ENCODE measurements around the gene FRMPD1. TPM values are rescaled to one million over a fixed set of nuclear protein-coding genes. Genes with fewer than 3 reads are reported as not detected.
"Not testable (repeated sequence)": the region's sequence is repeated elsewhere in the genome, so short reads cannot be mapped to it uniquely, and the experiment has no call there.

The FRMPD1 gene
- total RNA-seq, 2 donors from 2014 or later: 0.21 to 0.77 TPM

DNA sequence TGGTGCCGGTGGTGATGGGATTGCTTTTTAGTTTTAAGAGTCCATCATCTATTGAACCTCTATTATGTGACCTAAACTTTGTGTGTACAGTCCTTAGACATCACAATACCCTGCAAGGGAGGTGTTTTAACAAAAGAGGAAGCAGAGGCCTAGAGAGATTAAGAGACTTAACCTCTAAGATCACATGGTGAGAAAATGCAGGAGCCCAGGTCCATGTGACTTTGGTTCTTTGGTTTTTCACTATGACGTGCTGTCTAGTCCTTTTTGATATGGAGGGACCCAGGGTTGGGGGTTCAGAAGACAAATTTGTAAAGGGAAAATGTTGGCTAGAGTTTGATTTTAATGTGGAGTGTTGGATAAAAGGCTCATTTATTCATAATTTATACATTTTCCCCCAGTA lies 68.8 kb downstream of the FRMPD1 start:
- intact Hi-C loops (cut with DNase I): no loop called here
- no peak for DNase-seq
- ATAC-seq: no peak

DNA sequence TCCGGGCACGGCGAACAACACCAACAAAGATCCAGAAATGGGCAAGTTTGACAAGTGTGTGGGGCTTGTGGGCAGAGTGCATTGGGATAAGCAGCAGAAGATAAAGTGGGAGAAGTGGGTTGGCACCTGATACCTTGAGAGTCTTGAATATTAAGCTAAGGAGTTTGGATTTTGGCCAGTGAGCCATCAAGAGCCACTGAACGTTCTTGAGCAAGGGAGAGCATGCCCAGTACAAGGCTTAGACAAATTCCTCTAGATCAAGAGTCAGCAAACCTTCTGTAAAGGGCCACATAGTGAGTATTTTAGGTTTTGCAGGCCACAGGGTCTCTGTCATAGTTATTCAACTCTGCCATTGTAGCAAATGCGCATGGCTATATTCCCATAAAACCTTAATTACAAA lies 76.3 kb downstream of the FRMPD1 start:
- ATAC-seq (no peak), DNase-seq (no peak)
- intact Hi-C loops (cut with DNase I): no loop called here

DNA sequence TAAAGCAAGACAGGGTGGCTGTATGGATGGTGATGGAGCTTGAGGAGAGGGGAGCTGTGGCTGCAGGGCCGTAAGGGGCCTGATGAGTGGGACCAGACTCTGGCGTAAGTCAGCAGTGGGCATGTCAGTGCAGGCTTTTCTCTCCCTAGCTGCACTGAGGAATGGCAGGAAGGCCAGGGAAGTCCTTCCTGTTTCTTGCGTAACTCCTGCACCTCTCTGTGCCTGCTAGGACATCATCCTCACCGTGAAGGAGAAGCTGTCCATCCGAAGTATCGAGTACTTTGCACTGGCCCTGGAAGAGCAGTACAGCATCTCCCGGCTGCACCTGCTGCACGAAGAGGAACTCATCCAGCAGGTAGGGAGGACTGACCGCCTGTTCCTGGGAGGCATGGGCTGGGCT lies 78.7 kb downstream of the FRMPD1 start:
- DNase-seq (no peak), ATAC-seq (no peak)
- intact Hi-C loops (cut with DNase I): no loop called here

DNA sequence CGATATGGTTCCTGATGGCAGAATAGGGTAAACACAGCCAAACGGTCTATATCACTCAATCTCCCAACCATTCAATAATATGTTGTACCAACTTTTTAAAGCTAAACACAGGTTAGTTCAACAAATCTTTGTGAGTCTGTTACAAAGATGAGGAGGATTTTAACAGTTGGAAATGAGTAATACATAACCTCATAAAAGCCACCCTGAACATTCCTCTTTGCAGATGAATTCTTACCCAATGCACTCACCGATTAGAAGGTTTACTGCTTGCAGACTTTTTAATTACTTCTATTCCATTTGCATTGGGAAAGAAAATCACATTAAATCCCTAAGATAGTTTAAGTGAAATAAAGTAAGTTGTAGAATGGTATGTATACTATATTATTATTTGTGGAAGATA lies 79.5 kb downstream of the FRMPD1 start:
- DNase-seq (no peak), ATAC-seq (no peak)
- intact Hi-C loops (cut with DNase I): no loop called here

DNA sequence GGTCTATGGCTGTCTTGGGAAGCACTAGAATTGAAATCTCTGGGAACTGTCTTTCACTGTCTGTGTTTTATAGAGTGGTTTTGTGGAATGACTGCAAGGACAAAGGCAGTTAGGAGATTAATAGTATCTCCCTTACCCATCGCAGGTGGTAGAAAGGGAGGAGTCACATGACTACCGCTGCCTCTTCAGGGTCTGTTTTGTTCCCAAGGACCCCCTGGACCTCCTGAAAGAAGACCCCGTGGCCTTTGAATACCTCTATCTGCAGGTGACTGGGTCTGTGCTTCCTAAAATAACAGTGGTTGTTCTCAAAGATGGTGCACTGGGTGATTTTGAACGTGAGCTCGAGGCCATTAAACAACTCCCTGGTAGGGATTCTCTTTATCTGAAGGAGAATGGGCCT lies 80.1 kb downstream of the FRMPD1 start:
- intact Hi-C loops (cut with DNase I): no loop called here
- DNase-seq: no peak
- no peak for ATAC-seq

DNA sequence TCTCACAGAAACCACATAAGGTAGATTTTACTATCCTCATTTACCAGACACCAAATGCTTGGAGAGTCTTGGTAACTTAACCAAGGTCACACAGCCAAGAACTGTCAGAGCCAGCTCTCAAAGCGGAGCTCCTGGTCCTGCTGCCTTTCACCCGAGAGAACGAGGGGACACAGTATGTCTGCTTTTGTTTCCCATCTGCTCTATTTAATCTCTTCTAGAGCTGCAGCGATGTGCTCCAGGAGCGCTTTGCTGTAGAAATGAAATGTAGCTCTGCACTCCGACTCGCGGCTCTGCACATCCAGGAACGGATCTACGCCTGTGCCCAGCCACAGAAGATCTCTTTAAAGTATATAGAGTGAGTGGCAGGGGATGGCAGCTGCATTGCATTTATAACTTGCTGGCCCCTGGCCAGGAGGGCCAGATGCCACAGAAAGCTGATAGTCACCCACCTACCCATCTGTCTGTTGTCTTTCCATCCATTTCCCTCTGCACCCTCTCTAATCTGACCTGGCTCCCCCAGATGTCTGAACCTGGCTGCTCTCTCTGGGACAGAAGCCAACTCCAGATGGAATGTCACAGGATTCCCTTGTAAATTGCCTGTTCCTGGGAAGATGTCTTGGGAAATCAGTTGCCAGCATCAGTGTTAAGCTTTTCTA lies 81.5 kb downstream of the FRMPD1 start:
- ATAC-seq (no peak), DNase-seq (no peak)
- intact Hi-C loops (cut with DNase I): no loop called here

DNA sequence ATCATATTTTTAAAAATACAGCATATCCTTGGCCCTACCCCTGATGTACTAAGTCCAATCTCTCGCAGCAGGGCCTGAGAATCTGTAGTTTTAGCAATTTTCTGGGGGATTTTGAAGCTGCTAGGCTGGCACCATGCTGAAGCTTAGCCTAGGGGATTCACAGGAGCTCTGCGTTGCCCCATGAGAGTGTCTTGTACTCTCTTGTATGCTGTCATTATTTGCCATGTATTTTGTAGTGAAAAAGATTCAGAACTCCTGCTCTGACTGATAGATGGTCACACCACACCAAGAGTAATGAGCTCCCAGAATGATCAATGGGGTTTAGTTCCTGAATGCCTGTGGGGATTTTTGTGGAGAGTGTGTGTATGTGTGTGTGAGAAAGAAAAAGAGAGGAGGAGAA lies 82.2 kb downstream of the FRMPD1 start:
- ATAC-seq: no peak
- intact Hi-C loops (cut with DNase I): no loop called here

DNA sequence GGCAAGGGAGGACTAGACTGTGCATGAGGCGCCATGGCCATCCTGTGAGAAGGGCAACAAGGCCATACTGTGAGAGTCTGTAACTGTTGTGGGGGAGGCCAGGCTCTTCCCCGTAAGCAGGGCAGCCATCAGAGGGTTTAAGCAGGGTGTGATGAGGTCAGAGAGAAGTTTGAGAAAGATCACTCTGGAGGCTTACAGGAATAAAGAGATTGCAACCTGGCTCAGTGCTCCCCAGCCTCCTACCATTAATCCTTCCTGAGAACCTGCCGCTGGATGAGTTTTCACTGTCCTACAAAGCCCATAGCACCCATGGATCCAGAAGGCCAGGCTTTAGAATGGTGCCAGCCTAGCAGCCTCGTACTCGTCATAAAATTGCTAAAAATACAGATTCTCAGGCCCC lies 88.5 kb downstream of the FRMPD1 start:
- DNase-seq: no peak
- intact Hi-C loops (cut with DNase I): no loop called here

More for the DNA sequence above, 82.2 kb downstream of the FRMPD1 start:
- no peak for DNase-seq

DNA sequence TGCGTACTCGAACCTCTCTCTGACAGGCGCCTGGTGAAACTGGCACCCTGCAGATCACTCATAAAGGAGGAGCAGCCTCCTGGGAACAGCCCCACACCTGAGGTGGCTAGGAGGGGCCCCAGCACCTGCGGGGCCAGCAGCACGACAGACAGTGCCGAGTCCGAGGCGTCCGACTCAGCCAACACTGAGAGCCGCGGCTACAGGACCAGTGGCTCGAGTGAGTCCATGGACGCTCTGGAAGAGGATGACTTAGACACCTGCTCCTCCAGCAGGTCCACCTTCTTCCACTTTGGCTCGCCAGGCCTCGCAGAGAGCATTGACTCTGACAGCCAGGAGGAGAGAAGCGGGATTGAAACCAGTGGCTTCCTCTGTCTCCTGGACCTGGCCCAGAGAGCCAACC lies 89.4 kb downstream of the FRMPD1 start:
- DNase-seq (no peak), ATAC-seq (no peak)
- intact Hi-C loops (cut with DNase I): loop anchor here (10.0 kb wide), 4 partner anchors 135 to 665 kb away; no protein-coding TSS in a partner anchor

More for the DNA sequence above, 88.5 kb downstream of the FRMPD1 start:
- ATAC-seq: no peak

DNA sequence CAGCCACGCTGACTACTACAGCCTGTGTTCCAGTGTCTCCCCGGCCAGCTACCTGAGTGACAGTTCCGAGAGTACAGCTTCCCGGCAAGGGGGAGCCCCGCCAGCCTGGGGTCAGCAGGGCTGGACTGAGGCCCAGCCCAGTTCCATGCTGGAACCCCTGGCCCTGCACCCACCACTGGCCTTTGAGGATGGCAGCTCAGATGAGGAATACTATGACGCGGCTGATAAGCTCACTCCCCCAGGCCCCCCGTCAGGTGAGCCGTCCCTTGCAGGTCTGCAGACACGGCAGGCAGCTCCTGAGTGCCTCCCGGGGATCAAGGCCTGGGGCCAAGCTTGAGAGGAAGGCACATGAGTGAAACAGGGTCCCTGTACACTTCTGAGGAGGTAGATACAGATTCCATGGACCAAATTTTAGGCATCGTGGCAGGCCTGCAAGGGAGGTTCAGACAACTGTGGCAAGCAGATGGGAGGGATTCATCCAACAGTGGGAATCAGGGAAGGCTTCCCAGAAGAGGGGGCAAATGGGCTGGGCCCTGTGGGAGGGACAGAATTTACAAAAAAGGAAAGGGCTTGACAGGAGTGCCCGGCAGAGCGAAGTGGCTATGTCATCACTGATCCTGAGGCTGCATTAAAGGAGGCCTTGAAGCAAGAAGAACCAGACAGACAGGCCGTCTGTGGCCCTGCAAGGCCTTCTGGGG lies 90.0 kb downstream of the FRMPD1 start:
- no peak for ATAC-seq

DNA sequence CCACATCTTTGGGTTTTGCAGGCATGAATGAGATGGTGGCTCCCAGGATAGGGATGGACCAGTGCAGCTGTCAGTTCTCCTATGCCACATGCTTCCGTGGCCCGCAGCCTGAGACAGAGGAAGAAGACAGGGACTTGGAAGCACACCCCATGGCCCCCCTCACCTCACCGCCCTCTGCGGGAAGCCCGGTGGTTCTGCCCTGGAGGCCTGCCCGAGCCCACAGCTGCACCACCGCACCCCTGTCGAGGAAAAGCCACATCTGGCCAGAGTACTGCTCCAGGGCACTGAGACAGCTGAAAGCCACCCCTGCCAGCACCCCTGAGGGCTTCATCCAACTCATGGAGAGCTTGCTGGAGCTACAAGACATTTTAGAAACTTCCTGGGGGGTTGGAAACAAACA lies 95.2 kb downstream of the FRMPD1 start:
- intact Hi-C loops (cut with DNase I): loop anchor here (10.0 kb wide), 4 partner anchors 141 to 659 kb away; no protein-coding TSS in a partner anchor
- no peak for ATAC-seq
- no peak for DNase-seq

More for the DNA sequence above, 90.0 kb downstream of the FRMPD1 start:
- intact Hi-C loops (cut with DNase I): loop anchor here (10.0 kb wide), 4 partner anchors 136 to 664 kb away; no protein-coding TSS in a partner anchor
- DNase-seq: no peak

DNA sequence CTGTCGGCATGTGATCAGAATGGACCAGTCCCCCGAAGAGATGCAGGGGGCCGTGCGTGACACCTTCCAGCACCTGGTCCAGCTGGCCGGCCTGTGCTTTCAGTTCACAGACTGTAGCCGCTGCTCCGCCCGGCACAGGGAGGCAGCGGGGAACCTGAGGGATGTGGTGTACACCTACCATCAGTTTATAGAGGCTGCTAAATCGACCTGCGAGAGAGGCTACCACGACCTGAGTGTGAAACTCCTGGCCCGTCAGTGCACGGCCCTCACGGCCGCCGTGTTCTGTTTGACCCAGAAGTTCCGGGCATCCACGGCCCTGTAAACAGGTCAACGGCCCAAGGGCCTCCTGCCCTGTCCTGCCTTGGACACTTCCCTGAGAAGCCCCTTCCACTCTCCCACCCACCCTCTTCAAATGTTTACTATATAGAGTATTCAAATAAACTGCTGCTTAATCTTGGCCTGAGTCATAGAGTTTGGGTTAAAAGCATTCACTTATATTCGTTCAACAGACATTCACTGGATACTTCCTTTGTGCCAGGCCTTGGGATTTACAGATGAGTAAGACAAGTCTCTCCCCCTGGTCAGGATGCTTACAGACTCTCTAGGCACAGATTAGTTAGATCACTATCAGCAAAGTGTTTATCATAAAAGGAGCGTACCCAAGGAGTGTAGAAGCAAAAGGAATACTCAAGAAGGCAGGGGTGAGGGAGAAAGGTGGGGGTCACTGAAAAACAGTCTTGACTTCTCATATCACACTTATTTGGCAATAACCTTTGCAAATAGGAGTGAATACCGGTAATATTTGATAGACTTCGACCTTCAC lies 95.9 kb downstream of the FRMPD1 start:
- intact Hi-C loops (cut with DNase I): loop anchor here (10.0 kb wide), 4 partner anchors 142 to 658 kb away; no protein-coding TSS in a partner anchor
- DNase-seq (no peak), ATAC-seq (no peak)

DNA sequence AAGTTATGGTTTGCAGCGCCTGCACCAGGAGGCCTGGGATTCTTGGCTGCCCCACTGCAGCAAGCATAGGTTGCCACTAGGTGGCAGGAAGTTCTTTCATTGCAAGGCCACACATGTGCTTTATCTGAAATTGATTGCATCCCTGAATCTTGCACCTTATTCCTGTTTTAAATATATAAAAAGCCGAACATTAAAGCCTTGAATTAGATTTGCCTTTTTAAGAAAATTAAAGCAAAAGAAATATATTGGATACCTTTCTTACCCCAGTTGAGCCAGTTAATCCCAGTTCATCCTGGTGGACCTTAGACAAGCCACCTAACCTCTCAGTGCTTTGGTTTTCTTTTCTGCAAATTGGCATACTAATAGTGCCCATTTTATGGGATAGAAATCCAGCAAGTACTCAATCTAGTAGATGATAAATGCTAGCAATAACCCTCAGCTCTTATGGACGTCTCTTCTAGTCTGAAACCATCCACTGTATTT lies 96.6 kb downstream of the FRMPD1 start:
- intact Hi-C loops (cut with DNase I): loop anchor here (10.0 kb wide), 4 partner anchors 143 to 657 kb away; no protein-coding TSS in a partner anchor

DNA sequence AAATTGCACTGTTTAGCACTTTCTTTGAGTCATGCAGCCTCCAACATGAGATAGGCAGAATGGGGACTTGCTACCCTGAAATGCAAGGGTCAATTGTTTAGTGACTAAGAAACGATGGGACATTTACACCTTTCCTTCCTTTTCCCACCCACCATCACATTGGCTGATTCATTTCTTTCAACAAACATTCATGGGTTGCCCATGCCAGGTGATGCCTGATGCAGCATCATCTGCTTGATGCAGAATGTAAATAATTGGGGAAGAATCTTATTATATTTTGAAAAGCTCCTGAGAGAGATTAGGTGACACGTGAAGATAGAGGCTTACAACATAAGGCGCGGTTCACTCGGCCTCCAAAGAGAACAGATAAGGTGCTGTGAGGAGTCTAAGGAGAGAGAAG lies 98.4 kb downstream of the FRMPD1 start:
- ATAC-seq (no peak), DNase-seq (no peak)
- intact Hi-C loops (cut with DNase I): loop anchor here (10.0 kb wide), 4 partner anchors 144 to 656 kb away; no protein-coding TSS in a partner anchor

More for the DNA sequence above, 96.6 kb downstream of the FRMPD1 start:
- peak; percentile 46 for DNase-seq
- ATAC-seq: peak; percentile 77 to 78

DNA sequence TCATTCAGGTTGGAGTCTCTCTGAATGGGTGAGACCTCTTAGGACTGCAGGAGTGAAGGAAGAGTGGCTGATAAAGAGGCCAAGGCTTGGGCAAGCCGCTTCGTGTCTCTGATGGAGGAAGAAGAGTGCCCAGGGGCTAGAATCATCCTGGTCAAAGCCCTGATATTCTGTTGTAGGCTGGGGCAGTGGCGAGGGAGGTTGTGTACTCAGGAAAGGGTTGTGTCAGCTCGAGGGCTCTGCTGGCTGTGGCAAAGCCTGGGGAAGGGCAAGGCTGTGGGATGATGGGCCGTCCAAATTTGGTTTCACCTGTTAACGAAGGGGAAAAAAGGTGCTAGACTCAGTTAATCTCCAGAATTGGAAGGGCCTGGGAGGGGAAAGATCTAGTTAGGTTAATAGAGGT lies 100.4 kb downstream of the FRMPD1 start:
- intact Hi-C loops (cut with DNase I): no loop called here
- no peak for ATAC-seq

DNA sequence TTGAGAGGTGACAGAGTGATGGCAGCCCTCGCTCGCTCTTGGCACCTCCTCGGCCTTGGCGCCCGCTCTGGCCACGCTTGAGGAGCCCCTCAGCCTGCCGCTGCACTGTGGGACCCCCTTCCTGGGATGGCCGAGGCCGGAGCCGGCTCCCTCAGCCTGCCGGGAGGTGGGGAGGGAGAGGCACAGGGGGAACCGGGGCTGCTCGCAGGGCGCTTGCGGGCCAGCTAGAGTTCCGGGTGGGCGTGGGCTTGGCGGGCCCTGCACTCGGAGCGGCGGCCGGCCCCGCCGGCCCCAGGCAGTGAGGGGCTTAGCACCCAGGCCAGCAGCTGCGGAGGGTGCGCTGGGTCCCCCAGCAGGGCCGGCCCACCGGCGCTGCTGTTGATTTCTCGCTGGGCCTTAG lies 101.0 kb downstream of the FRMPD1 start:
- not testable (repeated sequence) for DNase-seq, ATAC-seq
- intact Hi-C loops (cut with DNase I): loop anchor here in 1 of 2 donors (2.0 kb wide), 1 partner anchor 33 kb away; the partner anchor contains the start of gene EXOSC3

More for the DNA sequence above, 100.4 kb downstream of the FRMPD1 start:
- no peak for DNase-seq

DNA sequence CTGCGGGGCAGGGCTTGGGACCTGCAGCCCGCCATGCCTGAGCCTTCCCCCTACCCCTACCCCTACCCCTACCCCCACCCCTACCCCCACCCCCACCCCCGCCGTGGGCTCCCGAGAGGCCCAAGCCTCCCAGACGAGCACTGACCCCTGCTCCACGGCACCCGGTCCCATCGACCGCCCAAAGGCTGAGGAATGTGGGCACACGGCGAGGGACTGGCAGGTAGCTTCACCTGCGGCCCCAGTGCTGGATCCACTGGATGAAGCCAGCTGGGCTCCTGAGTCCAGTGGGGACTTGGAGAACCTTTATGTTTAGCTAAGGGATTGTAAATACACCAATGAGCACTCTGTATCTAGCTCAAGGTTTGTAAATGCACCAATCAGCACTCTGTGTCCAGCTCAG lies 101.4 kb downstream of the FRMPD1 start:
- DNase-seq, ATAC-seq: not testable (repeated sequence)
- intact Hi-C loops (cut with DNase I): loop anchor here in 1 of 2 donors (2.0 kb wide), 1 partner anchor 33 kb away; the partner anchor contains the start of gene EXOSC3

DNA sequence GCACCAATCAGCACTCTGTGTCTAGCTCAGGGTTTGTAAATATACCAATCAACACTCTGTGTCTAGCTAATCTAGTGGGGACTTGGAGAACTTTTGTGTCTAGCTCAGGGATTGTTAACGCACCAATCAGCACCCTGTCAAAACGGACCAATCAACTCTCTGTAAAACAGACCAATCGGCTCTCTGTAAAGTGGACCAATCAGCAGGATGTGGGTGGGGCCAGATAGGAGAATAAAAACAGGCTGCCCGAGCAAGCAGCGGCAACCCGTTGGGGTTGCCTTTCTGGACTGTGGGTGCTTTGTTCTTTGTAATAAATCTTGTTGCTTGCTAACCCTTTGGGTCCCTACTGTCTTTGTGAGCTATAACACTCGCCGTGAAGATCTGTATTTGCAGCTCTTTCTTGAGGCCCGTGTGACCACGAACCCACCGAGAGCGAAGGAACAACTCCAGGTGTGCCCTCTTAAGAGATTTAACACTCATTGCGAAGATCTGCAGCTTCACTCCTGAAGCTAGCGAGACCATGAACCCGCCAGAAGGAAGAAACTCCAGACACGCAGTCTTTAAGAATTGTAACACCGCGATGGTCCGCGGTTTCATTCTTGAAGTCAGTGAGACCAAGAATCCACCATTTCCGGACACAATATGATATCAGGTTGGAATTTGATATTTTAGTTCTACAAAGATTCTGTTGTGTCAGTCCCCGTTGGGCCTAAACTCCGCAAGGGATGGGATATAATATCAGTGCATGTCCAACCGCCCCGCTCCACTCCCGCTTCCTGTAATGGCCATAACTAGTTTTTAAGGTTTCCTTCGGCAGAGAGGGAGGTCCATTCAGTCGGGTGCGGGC lies 102.1 kb downstream of the FRMPD1 start:
- ATAC-seq (peak in 1 of 2 donors; percentile 2), DNase-seq (no peak)
- intact Hi-C loops (cut with DNase I): loop anchor here in 1 of 2 donors (2.0 kb wide), 1 partner anchor 32 kb away; the partner anchor contains the start of gene EXOSC3
